ENCODE measurements around the gene RALGAPA2. TPM values are rescaled to one million over a fixed set of nuclear protein-coding genes. Genes with fewer than 3 reads are reported as not detected.
A peak's percentile ranks its signal among the peaks of the same experiment; 100 is the strongest.

Gene RALGAPA2
- polyA plus RNA-seq, 1 of the 3 experiments (the other 2 are of a cell fraction), result 1.0 TPM

- no peak for DNase-seq
- Histone ChIP-seq H3K9me2 (no peaks in the 10 kb centered on the region), H3K27ac (ENCODE audit: low read depth in 2 of 2, low read length in 1 of 2) (no peak overlapping the region), H3K4me3 (ENCODE audit: low read depth in 2 of 2, low read length in 1 of 2) (no peak overlapping the region), H3K27me3 (ENCODE audit: insufficient read depth) (no peaks in the 10 kb centered on the region), H2AFZ (ENCODE audit: low read depth) (no peak overlapping the region), H3K9me3 (no peaks in the 10 kb centered on the region), H4K20me1 (ENCODE audit: insufficient read depth) (no peaks in the 10 kb centered on the region), H3F3A (replicated peaks; ENCODE audit: insufficient read depth) (no peaks in the 10 kb centered on the region), H3K79me2 (ENCODE audit: insufficient read depth) (no peaks in the 10 kb centered on the region), H3K4me2 (no peak overlapping the region), H3K4me1 (ENCODE audit: control insufficient read depth in 1 of 2, insufficient read depth in 2 of 2, low read depth in 1 of 2, low read length in 1 of 2) (peaks cover 0 to 25% of the 10 kb centered on the region in 2 experiments; a peak in 3 of 4 replicates), H3K36me3 (replicated peaks in 1 of 2; ENCODE audit: control insufficient read depth in 1 of 2, insufficient read depth in 2 of 2, low read length in 1 of 2) (no peaks in the 10 kb centered on the region), H3K9ac (no peak overlapping the region)
- TF ChIP-seq EP300 (IDR thresholded peaks at IDR 0.05; ENCODE audit: borderline replicate concordance in 1 of 2, low read depth in 1 of 2, low read length in 1 of 2), result no peak
- no peak for TF ChIP-seq MXI1 (IDR thresholded peaks at IDR 0.05; ENCODE audit: low read depth, low read length)
- TF ChIP-seq RAD21 (IDR thresholded peaks at IDR 0.05; ENCODE audit: low read length), result no peak
- no peak for TF ChIP-seq USF1 (IDR thresholded peaks at IDR 0.05; ENCODE audit: borderline replicate concordance, low read depth)
- TF ChIP-seq TAF1 (IDR thresholded peaks at IDR 0.05; ENCODE audit: borderline replicate concordance, low read depth, low read length), result no peak
- no peak for TF ChIP-seq GATA2 (CRISPR knock-in tag; IDR thresholded peaks at IDR 0.05)
- TF ChIP-seq TEAD4 (IDR thresholded peaks at IDR 0.05; ENCODE audit: borderline replicate concordance, insufficient read depth), result no peak
- TF ChIP-seq TCF12 (IDR thresholded peaks at IDR 0.05), result no peak
- TF ChIP-seq USF2 (IDR thresholded peaks at IDR 0.05; ENCODE audit: borderline replicate concordance, low read depth, low read length), result no peak
- WGBS (ENCODE audit: low lambda C conversion rate), result 76% methylated on average over 12 of the region's 12 CpGs
- ChIA-PET CTCF (interaction anchor here (0.8 to 3.7 kb wide), 7 partner anchors 8 to 328 kb away, joined by 3 to 9 read pairs (median 3); no protein-coding TSS in a partner anchor), POLR2A (no interaction called here)
These were observed 301.0 kb downstream of the RALGAPA2 start for GRCh38 chr20:20411402-20411801.

GRCh38 chr20:20410678-20411077 lies 301.8 kb downstream of the RALGAPA2 start:
- Histone ChIP-seq H3K79me2 (ENCODE audit: insufficient read depth) (no peaks in the 10 kb centered on the region), H3K27me3 (ENCODE audit: insufficient read depth) (no peaks in the 10 kb centered on the region), H3F3A (replicated peaks; ENCODE audit: insufficient read depth) (no peaks in the 10 kb centered on the region), H3K9ac (no peak overlapping the region), H2AFZ (ENCODE audit: low read depth) (no peak overlapping the region), H3K36me3 (replicated peaks in 1 of 2; ENCODE audit: control insufficient read depth in 1 of 2, insufficient read depth in 2 of 2, low read length in 1 of 2) (no peaks in the 10 kb centered on the region), H3K4me2 (no peak overlapping the region), H3K4me1 (ENCODE audit: control insufficient read depth in 1 of 2, insufficient read depth in 2 of 2, low read depth in 1 of 2, low read length in 1 of 2) (peaks cover 0 to 25% of the 10 kb centered on the region in 2 experiments; a peak in 3 of 4 replicates), H3K9me3 (no peaks in the 10 kb centered on the region), H3K9me2 (no peaks in the 10 kb centered on the region), H4K20me1 (ENCODE audit: insufficient read depth) (no peaks in the 10 kb centered on the region), H3K27ac (ENCODE audit: low read depth in 2 of 2, low read length in 1 of 2) (no peak overlapping the region), H3K4me3 (ENCODE audit: low read depth in 2 of 2, low read length in 1 of 2) (no peak overlapping the region)
- ChIA-PET CTCF (interaction anchor here (0.6 to 3.7 kb wide), 8 partner anchors 9 to 327 kb away, joined by 3 to 9 read pairs (median 3); no protein-coding TSS in a partner anchor), POLR2A (no interaction called here)
- TF ChIP-seq CTCF (IDR thresholded peaks at IDR 0.05) (no peak), IRF3 (IDR thresholded peaks at IDR 0.05; ENCODE audit: low read depth, low read length) (no peak), TAF1 (IDR thresholded peaks at IDR 0.05; ENCODE audit: borderline replicate concordance, low read depth, low read length) (no peak), RAD21 (IDR thresholded peaks at IDR 0.05; ENCODE audit: low read length) (peak; percentile 11; the same call in 1 of the 2 replicates), POLR2AphosphoS5 (IDR thresholded peaks at IDR 0.05; ENCODE audit: low read depth, low read length) (no peak), MXI1 (IDR thresholded peaks at IDR 0.05; ENCODE audit: low read depth, low read length) (peak; percentile 21; the same call in 1 of the 2 replicates), CHD2 (IDR thresholded peaks at IDR 0.05; ENCODE audit: low read length, partially characterized antibody) (peak; percentile 20), ZBTB33 (IDR thresholded peaks at IDR 0.05; ENCODE audit: borderline replicate concordance, low read depth) (no peak), NFIC (IDR thresholded peaks at IDR 0.05; ENCODE audit: borderline replicate concordance) (no peak), JUND (IDR thresholded peaks at IDR 0.05) (no peak), FOSL2 (IDR thresholded peaks at IDR 0.05; ENCODE audit: borderline replicate concordance, low read depth) (no peak), EP300 (IDR thresholded peaks at IDR 0.05; ENCODE audit: borderline replicate concordance in 1 of 2, low read depth in 1 of 2, low read length in 1 of 2) (peak in 1 of 2 experiments; percentile 40; a peak in 1 of 4 replicates), GATA2 (CRISPR knock-in tag; IDR thresholded peaks at IDR 0.05) (peak; percentile 95), SMC3 (IDR thresholded peaks at IDR 0.05; ENCODE audit: low read depth, low read length) (no peak), NRF1 (IDR thresholded peaks at IDR 0.05; ENCODE audit: low read depth, low read length) (peak; percentile 63)
- 59% methylated on average over 6 of the region's 6 CpGs for WGBS (ENCODE audit: low lambda C conversion rate)
- peak; percentile 66 for DNase-seq
